Stimulated activated naive CD8-positive, alpha-beta T cell treated with anti-CD3 and anti-CD28 coated beads, Interleukin-15, Interleukin-2, amounts not matched to agents 100 U/mL and 50 U/mL, for 24 hours (primary cell): Measurements from ENCODE around the gene GRID1.
A peak's percentile ranks its signal among the peaks of the same experiment; 100 is the strongest.

ENCODE experiments used
- ATAC-seq: fragments of 150-1000 bp; cut with Tn5 transposase; one replicate; pipeline ENCODE4 v1.10.0; 2021
- DNase-seq: peaks from one replicate; pipeline ENCODE4 v3.0.0; 2021

Gene GRID1

GRCh38 chr10:86368987-86369386, 2.4 kb upstream of the GRID1 start:
- no peak for DNase-seq

GRCh38 chr10:86368046-86368445, 1.5 kb upstream of the GRID1 start:
- ATAC-seq = no peak

More at GRCh38 chr10:86368987-86369386, 2.4 kb upstream of the GRID1 start:
- ATAC-seq = no peak

GRCh38 chr10:86367152-86367951, 757 bp upstream of the GRID1 start:
- DNase-seq (no peak), ATAC-seq (no peak)

More at GRCh38 chr10:86368046-86368445, 1.5 kb upstream of the GRID1 start:
- DNase-seq = no peak

GRCh38 chr10:86366902-86367151, 232 bp upstream of the GRID1 start:
- DNase-seq = no peak
- ATAC-seq = no peak

- DNase-seq (no peak), ATAC-seq (no peak)
These were observed 1.1 kb downstream of the GRID1 start for GRCh38 chr10:86365346-86366032.

DNA sequence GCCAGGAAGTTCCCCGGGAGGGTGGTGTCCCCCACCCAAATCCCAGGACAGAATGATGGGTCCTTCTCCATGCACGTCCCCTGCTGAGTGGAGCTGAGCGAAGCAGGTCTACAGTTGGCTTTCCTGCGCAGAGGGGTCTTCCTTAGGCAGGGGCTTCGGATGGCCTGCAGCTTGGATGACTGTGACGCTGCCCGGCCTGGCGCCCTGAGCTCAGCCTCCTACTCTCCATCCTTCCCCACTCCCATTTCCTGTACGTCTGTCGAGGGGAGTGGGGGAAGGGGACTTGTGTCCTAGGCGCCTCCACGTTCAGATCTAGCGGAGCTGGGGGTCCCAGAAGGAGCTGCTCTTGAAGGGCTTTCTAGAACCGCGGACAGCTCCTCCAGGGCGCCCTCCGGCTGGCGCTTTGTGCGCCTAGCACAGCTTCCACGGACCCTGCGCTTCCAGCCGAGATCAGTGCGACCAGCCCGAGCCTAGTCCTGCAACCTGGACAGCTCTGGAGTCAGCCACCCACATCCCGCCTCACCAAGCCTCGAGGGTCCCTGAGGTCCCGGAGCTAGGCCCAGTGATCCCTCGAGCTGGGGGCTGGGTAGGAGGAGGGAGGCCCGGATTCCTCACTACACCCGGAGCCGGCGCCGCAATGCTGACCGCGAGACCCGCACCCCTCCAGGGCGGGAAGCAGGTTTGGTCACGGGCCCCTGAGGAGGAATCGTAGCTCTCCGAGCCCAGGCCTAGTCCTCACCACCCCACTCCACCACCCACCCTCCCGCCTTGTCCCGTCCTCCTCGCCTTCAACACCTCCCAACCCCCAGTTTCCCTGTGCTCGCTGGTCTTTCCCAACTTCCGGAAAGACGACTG, 1.9 kb downstream of the GRID1 start:
- ATAC-seq = no peak
- DNase-seq = no peak

DNA sequence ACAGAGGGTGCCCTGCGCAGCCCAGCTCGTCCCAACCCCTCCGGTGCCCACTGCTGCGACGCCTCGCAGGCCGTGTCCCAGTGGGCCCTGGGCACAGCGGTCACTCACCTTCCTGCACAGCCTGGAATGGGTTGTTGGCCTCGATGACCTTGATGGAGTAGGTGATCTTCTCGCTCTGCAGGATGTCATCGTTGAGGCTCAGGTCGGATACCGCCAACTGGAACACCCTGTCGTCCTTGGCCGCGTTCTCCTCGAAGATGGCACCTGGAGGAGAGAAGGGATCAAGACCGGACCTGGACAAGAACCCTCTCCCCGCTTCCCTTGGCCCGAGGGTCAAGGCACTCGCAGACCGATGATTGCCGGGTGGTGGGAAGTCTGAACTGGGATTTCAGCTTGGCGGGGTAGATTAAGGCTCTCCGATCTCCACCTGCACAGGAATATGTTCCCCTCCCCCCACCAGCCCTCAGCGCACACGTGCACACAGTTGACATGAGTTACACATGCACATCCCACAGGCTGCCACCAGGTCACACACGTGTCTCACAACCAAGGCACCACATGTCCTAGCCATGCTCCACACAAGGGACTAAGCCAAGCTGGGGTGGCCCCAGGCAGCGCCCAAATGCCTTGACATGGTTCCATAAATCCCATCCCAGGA, 2.6 kb downstream of the GRID1 start:
- ATAC-seq = no peak

GRCh38 chr10:86363184-86363832, 3.3 kb downstream of the GRID1 start:
- DNase-seq (peak; percentile 30), ATAC-seq (no peak)

More for the DNA sequence above, 2.6 kb downstream of the GRID1 start:
- no peak for DNase-seq

DNA sequence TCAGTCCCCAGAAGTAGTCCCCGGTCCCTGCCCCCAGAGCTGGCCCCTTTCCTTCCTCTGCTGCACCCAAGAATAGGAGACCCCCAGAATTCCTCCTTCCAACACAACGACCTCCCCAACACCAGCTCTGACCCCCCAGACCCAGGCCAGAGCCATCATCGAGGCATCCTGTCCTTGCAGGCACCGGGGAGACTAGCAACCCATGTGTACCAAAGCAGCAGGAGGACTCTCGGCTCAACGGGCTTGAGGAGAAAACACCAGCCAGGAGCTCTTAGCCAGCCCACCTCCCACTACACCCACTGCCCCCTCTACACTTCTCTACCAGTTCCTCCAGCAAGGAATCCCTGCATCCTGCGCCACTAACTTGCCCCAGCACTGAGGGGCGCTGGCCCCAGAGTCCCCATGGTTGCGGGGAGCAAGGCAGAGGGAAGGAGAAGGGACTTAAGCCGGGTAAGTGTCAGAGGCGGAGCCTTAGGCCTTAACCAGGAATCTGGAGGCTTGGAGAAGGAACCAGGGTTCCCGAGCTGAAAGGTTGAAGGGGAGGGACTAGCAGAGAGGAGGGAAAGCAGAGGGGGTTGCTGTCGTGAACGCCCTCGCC, 3.9 kb downstream of the GRID1 start:
- ATAC-seq = no peak
- DNase-seq = no peak

DNA sequence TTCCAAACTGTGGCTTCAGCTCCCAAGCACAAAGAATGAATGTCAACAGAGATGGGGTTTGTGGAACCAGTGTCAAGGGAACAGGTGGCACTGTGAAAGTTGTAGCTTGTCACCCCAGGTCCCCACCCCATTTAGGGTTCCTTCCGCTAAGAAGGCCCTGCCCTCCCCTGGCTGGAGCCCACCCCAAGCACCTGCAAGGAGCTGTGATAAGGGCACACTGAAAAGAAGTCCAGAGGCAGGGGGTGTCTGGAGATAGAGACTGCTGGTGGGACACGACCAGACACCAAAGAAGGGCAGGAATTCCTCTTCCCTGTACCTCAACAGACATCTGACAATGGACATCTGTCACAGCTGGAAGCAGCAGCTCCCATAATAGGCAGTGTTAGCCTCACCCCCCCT, 4.5 kb downstream of the GRID1 start:
- no peak for ATAC-seq

GRCh38 chr10:86361156-86362128, 5.2 kb downstream of the GRID1 start:
- no peak for DNase-seq
- ATAC-seq = no peak

More for the DNA sequence above, 4.5 kb downstream of the GRID1 start:
- DNase-seq = no peak

GRCh38 chr10:86360657-86361056, 5.9 kb downstream of the GRID1 start:
- no peak for DNase-seq

DNA sequence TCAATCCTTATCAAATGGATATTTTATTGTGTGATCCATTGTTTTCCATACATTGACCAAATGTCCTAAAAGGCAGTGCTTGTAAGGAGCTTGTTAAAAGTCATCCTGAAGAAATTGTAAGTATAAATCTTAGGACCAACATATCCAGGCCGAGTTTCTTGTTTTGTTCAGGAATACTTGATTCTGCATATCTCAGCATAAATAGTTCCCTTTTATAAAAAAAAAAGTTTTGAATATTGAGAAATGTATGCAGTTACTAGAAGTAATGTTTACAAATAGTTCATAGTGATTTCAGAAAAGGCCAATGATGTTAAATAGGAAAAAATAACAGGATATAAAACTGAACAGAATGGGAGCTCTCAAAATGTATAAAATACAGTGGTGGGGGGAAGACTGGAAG, 6.6 kb downstream of the GRID1 start:
- no peak for ATAC-seq
- DNase-seq = no peak

More at GRCh38 chr10:86360657-86361056, 5.9 kb downstream of the GRID1 start:
- no peak for ATAC-seq

DNA sequence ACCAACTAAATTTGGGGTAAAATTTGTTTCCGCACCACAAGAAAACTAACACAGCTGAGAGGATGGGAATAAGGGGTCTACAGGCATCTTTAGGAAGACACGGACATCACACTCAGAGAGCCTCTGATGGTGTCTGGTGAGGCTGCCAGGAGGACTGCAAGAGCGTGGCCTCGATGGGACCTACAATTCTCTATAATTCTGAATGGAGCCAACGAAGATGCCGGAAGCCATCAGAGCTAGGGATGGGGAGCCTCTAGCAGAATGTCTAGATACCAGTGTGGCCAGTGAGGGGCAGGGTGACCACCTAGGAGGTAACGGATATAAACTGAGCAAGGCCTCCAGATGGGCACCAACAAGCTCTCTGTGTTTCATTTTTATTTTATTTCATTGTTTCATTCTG, 7.5 kb downstream of the GRID1 start:
- no peak for DNase-seq
- no peak for ATAC-seq

DNA sequence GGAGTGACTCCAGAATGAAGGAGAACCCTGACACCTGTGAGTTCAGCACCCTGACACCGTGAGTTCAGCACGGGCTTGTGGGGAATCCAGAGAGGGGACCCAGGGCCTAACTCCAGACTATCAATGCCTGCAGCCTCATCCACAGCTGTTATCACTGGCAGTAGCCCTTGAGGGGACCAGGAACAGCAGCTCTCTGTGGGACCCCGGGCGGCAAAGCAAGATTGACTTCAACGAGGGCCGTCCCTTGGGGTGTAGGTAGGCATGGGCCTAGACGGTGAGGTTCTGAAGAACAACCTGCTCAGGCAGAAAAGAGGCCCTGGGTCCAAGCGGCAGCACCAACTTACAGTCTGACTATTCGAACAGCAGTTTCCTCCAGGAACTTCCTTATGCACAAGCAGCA, 8.9 kb downstream of the GRID1 start:
- ATAC-seq (no peak), DNase-seq (no peak)

GRCh38 chr10:86357041-86357440, 9.6 kb downstream of the GRID1 start:
- no peak for DNase-seq
- ATAC-seq = no peak

DNA sequence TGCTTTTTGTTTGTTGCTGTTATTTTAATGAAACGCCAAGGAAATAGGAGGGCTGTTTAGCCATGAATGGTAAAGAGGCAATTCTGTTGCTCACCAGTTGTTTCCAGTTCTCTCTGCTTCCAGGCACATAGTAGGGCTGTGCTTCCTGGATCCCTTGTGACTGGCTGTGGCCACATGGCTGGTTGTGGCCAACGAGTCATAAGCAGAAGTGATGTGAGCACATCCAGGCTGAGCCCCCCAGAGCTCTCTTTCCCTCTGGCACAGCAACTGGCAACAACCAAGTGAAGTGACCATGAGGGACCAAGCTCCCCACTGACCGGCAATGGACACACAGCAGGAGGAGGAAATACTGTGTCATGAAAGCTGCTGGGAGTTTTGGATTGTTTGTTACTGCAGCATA, 10.3 kb downstream of the GRID1 start:
- DNase-seq = no peak
- ATAC-seq = no peak

GRCh38 chr10:86355571-86356038, 11.0 kb downstream of the GRID1 start:
- ATAC-seq (no peak), DNase-seq (no peak)

DNA sequence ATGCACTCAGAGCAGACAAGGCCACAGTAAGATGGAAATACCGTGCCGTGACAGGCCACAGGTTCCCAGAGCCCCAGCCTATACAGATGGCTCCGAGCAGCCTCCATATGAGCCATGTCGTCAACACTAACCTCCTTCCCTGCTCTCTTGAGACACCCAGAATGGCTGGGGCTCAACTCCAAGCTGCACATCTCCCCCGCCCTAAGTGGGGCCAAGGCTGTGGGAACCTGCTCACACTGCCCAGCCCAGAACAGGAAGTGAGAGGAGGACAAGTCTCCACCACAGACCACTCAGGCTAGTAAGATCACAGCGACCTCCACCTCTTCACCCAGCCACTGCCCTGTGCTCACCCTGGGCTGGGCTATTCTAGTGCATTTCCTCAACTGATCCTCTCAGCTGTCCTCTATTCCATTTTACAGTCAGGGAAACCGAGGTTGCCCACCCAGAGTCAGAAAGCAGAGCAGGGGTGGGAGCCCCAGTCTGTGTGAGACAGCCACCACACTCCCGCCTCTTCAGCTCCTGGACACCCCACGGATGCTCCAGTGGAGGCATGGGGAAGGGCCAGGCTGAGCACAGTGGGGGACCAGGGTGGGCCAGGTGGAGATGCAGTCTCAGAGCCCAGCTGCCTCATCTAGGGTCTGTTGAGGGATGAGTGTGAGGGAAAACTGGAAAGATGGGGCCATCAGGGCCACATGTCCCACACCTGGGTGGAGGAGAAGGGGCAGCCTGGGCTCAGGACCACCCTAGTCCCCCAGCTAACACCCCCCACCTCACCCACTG, 11.6 kb downstream of the GRID1 start:
- ATAC-seq = no peak
- no peak for DNase-seq
